ENCODE results near the gene NCKAP5. TPM values are rescaled to one million over a fixed set of nuclear protein-coding genes. Genes with fewer than 3 reads are reported as not detected.

NCKAP5 gene
- total and polyA plus RNA-seq, 8 donors, result 4.0 to 22.1 (median 14.4) TPM

DNA sequence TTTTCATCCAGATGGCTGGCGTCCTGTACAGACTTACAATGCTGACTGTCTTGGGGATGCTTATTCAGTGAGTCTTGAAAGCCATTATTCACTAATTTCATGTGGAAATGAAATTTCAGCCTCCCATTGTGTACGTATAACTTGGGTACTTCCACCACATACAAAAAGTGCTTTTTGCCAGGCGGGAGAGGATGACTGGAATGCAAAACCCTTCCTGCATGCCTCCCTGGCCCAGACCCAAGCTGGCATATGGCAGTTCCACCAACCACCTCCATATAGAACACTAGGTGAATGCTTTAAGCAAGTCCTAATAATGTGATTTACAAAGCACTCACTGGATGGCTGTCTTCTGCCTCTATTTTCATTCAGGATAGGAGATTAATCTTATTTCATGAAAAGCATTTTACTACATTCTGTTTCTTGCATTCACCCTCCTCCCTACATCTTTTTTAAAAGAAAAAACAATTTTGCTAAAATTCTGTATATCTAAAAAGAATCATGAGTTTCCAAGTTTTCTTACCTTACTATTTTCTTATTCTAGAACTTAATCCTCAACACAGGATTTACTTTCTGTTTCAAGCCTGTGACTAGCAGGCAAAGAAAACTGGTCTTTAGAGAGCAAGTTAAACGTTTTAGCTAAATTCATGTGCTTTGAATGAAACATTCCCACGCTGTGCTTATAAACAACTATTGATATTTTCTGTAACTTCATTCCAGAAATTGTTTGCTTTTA is 327.6 kb downstream of the NCKAP5 start:
- ATAC-seq, result no peak
- no peaks in the 10 kb centered on the region for H3K27me3 ChIP-seq
- no peaks in the 10 kb centered on the region for H3K4me1 ChIP-seq
- no peaks in the 10 kb centered on the region for H3K9me3 ChIP-seq
- intact Hi-C loops (cut with DNase I), result no loop called here
- H3K36me3 ChIP-seq, result no peaks in the 10 kb centered on the region
- peak overlapping the region; percentile 47 to 52 for H3K27ac ChIP-seq
- no peak overlapping the region for H3K4me3 ChIP-seq
- TF ChIP-seq, protein P1, sequence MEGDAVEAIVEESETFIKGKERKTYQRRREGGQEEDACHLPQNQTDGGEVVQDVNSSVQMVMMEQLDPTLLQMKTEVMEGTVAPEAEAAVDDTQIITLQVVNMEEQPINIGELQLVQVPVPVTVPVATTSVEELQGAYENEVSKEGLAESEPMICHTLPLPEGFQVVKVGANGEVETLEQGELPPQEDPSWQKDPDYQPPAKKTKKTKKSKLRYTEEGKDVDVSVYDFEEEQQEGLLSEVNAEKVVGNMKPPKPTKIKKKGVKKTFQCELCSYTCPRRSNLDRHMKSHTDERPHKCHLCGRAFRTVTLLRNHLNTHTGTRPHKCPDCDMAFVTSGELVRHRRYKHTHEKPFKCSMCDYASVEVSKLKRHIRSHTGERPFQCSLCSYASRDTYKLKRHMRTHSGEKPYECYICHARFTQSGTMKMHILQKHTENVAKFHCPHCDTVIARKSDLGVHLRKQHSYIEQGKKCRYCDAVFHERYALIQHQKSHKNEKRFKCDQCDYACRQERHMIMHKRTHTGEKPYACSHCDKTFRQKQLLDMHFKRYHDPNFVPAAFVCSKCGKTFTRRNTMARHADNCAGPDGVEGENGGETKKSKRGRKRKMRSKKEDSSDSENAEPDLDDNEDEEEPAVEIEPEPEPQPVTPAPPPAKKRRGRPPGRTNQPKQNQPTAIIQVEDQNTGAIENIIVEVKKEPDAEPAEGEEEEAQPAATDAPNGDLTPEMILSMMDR (IDR thresholded peaks at IDR 0.05), result no peak
- no peak for DNase-seq

- no peak overlapping the region for H3K27ac ChIP-seq
- H3K9me3 ChIP-seq, result no peaks in the 10 kb centered on the region
- ATAC-seq, result no peak
- no peak overlapping the region for H3K4me3 ChIP-seq
- H3K4me1 ChIP-seq, result no peaks in the 10 kb centered on the region
- intact Hi-C loops (cut with DNase I), result no loop called here
- H3K36me3 ChIP-seq, result no peaks in the 10 kb centered on the region
- H3K27me3 ChIP-seq, result no peaks in the 10 kb centered on the region
- no peak for DNase-seq
- TF ChIP-seq, protein P1 (IDR thresholded peaks at IDR 0.05), result no peak
Observed at GRCh38 chr2:133235968-133236367, 332.3 kb downstream of the NCKAP5 start.

DNA sequence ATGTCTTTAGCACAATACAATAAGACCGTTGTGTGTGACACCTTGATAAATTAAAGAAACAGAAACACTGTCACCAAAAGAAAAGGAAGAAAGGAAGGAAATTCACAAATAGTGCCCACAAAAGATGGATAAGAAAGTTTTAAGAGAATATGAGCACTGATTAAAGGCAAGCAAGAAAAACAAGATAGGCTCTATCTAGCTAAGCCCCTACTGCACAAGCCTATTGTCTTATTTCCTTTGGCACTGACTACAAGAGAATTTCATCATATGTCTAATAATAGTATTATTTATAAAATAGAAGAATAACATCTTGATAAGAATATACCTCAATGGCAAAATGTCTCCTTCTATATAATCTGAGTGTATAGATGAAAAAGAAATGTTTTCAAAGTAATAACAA is 335.7 kb downstream of the NCKAP5 start:
- intact Hi-C loops (cut with DNase I), result no loop called here

GRCh38 chr2:133231264-133231663 is 337.0 kb downstream of the NCKAP5 start:
- Histone ChIP-seq H3K4me3 (no peak overlapping the region), H3K36me3 (no peaks in the 10 kb centered on the region), H3K4me1 (no peaks in the 10 kb centered on the region), H3K27me3 (no peaks in the 10 kb centered on the region), H3K27ac (no peak overlapping the region), H3K9me3 (no peaks in the 10 kb centered on the region)
- DNase-seq (no peak), ATAC-seq (no peak)
- TF ChIP-seq, protein P1 (IDR thresholded peaks at IDR 0.05), result no peak
- intact Hi-C loops (cut with DNase I), result no loop called here

More for the DNA sequence above, 335.7 kb downstream of the NCKAP5 start:
- TF ChIP-seq, protein P1 (IDR thresholded peaks at IDR 0.05), result no peak
- H3K9me3 ChIP-seq, result no peaks in the 10 kb centered on the region
- no peaks in the 10 kb centered on the region for H3K4me1 ChIP-seq
- peak overlapping the region in 1 of 2 donors; percentile 4 for H3K27ac ChIP-seq
- no peaks in the 10 kb centered on the region for H3K36me3 ChIP-seq
- no peaks in the 10 kb centered on the region for H3K27me3 ChIP-seq
- DNase-seq (no peak), ATAC-seq (no peak)
- H3K4me3 ChIP-seq, result no peak overlapping the region

- H3K36me3 ChIP-seq, result no peaks in the 10 kb centered on the region
- no peak overlapping the region for H3K4me3 ChIP-seq
- H3K4me1 ChIP-seq, result no peaks in the 10 kb centered on the region
- no peak overlapping the region for H3K27ac ChIP-seq
- no peaks in the 10 kb centered on the region for H3K27me3 ChIP-seq
- TF ChIP-seq, protein P1 (IDR thresholded peaks at IDR 0.05), result no peak
- DNase-seq (no peak), ATAC-seq (no peak)
- H3K9me3 ChIP-seq, result no peaks in the 10 kb centered on the region
- intact Hi-C loops (cut with DNase I), result no loop called here
Observed at GRCh38 chr2:133229974-133230373, 338.3 kb downstream of the NCKAP5 start.
